HG02840 (cell line): ENCODE data around the gene ITGA3.
"Not testable (repeated sequence)": the region's sequence is repeated elsewhere in the genome, so short reads cannot be mapped to it uniquely, and the experiment has no call there.

ENCODE experiments used
- ATAC-seq: cut with Tn5 transposase; IDR thresholded peaks from one replicate; pipeline ENCODE4 v1.9.1; 2021; ENCODE audit warnings: mild to moderate bottlenecking, moderate library complexity, moderate number of reproducible peaks; ENCODE audit not compliant: unreplicated experiment, low FRiP score

The ITGA3 gene

GRCh38 chr17:50051082-50051576 lies 4.8 kb upstream of the ITGA3 start:
- ATAC-seq: no peak

- no peak for ATAC-seq
Measured at GRCh38 chr17:50051606-50052005, 4.3 kb upstream of the ITGA3 start.

- no peak for ATAC-seq
Measured at GRCh38 chr17:50052241-50052796, 3.6 kb upstream of the ITGA3 start.

GRCh38 chr17:50052822-50053653 lies 2.9 kb upstream of the ITGA3 start:
- no peak for ATAC-seq

GRCh38 chr17:50053654-50053960 lies 2.3 kb upstream of the ITGA3 start:
- no peak for ATAC-seq

- no peak for ATAC-seq
Measured at GRCh38 chr17:50055055-50055425, 870 bp upstream of the ITGA3 start.

GRCh38 chr17:50056217-50056960 lies 479 bp downstream of the ITGA3 start:
- peak; percentile 31 for ATAC-seq

- ATAC-seq: no peak
Measured at GRCh38 chr17:50056961-50057330, 1.0 kb downstream of the ITGA3 start.

GRCh38 chr17:50057521-50057991 lies 1.6 kb downstream of the ITGA3 start:
- ATAC-seq: no peak

- no peak for ATAC-seq
Measured at GRCh38 chr17:50058296-50058953, 2.5 kb downstream of the ITGA3 start.

GRCh38 chr17:50059256-50059655 lies 3.3 kb downstream of the ITGA3 start:
- ATAC-seq: no peak

- ATAC-seq: no peak
Measured at GRCh38 chr17:50059759-50060273, 3.9 kb downstream of the ITGA3 start.

GRCh38 chr17:50060951-50061712 lies 5.2 kb downstream of the ITGA3 start:
- ATAC-seq: no peak

GRCh38 chr17:50061713-50062045 lies 5.8 kb downstream of the ITGA3 start:
- ATAC-seq: not testable (repeated sequence)

GRCh38 chr17:50062293-50063243 lies 6.7 kb downstream of the ITGA3 start:
- no peak for ATAC-seq

GRCh38 chr17:50063561-50064252 lies 7.8 kb downstream of the ITGA3 start:
- ATAC-seq: no peak

- ATAC-seq: no peak
Measured at GRCh38 chr17:50064253-50065001, 8.5 kb downstream of the ITGA3 start.

- no peak for ATAC-seq
Measured at GRCh38 chr17:50065056-50065455, 9.1 kb downstream of the ITGA3 start.
